CD4-positive, alpha-beta T cell treated with Interleukin-2 at 100 ng/mL for 4 hours (primary cell): Measurements from ENCODE around the gene UTP4.

Experiments
- DNase-seq: peaks from one replicate; pipeline ENCODE4 v3.0.0-alpha.2; 2020; ENCODE audit warnings: low spot score

Gene UTP4

DNA sequence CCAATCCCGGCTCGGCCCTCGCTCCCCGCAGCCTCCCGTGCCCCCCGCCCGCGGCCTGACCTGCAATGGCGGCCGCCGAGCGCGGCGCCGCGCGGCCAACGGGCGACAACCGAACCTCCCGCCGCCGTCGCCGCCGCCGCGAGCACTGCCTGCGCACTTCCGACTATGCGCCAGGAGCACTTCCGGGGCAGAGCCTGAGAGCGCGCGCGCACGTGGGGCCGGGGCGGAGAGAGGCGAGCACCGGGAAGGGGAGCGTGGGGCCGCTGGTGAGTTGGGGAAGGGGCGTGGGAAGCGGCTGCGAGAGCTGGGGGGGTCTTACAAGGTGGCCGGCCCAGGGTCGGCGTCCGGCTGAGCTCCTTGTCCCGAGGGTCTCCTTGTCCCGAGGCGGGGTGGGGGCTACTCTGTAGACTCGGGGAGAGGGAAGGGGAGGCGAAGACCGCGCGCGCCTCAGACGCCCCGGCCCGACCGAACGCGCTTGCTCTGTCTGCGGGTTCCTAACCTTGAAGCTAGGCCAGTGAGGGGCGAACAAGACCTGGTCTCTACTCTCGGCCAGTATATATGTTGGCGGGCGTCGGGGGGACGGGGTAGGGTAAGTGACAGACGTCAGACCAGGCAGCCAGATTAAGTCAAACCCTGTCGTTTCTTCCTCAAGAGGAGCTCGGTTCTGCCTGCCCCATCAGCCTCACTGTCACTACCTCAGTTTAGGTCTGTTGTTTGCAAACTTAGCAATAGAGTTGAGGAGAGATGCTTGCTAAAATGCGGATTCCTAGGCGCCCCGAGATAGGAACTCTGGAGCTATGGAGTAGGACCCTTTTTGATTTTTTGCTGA, at the start of gene UTP4, which contains the start of gene CHTF8:
UTP4 (plus strand) TSS at position 226 of the 829 bp plus-strand sequence. CDS start 811 bp downstream, outside the sequence.
CHTF8 (minus strand) TSS at position 165 of the 829 bp plus-strand sequence. CDS start 11,130 bp downstream, outside the sequence.
- peak; percentile 78 for DNase-seq

DNA sequence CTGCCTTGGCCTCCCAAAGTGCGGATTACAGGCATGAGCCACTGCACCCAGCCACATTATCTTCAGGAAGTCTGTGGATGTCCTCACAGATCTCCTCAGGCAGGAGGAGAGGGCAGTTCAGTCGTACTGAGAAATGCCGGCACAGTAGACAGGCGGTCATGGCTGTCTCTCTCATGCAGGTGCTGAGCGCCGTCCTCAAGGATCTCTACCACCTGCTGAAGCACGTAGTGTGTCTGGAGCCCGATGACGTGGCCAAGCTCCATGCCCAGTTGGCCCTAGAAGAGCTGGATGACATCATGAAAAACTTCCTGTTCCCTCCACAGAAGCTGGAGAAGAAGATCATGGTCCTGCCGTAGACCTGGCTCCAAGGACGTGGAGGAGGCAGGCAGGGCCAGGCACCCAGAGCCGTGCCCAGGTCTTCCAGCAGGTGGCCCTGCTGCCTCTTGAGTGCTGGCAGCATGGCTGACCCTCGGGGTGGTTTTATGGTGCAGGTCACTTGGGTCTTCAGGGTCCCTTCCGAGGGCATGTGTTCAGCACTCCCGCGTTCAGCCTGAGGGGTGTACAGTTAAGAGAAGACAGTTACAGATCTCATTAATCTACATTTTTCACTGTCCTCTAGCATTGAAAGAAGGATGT, 49.0 kb upstream of the UTP4 start:
- no peak for DNase-seq

DNA sequence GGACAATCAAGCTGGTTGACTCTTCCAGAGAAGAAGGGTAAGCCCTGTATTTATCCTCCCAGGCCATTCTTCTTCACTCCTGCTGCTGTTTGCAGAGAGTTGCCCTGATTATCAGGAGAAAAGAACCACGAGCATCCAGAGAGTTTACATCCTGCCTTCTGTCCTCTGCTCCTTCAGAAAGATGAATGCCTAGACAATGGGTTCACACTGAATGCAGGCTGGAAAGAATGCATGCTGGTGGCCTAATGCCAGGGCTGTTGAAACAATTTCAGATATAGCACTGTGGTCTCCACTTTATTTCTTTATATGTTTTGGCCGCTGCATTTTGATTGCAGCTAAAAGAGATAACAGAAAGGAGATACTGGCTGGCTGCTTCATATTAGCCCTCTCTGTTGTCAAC, 48.2 kb upstream of the UTP4 start:
- no peak for DNase-seq

DNA sequence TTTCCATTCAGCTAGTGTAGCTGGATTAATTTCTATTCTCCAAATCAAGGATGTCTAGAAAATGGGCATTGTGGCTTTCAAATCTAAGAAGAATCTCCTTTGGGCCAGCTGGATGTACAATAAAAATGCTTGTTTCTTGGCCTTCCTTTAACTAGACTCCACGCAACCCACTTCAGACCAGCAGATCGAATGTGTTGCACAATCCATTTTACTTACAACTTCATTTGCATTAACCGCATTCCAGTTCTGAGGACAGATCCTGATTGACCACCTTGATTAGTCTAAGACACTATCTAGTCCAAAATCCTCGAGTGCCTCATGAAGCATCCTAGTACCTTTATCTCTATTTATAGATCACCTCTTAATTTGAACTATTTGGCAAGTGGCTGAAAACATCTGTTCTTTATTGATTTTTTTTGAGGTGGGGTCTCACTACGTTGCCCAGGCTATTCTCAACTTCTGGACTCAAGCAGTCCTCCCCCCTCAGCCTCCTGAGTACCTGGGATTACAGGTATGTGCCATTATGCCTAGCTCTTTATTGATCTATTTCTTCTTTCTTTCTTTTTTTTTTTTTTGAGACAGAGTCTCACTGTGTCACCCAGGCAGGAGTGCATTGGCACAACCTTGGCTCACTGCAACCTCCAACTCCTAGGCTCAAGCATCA, 47.3 kb upstream of the UTP4 start:
- DNase-seq = no peak

DNA sequence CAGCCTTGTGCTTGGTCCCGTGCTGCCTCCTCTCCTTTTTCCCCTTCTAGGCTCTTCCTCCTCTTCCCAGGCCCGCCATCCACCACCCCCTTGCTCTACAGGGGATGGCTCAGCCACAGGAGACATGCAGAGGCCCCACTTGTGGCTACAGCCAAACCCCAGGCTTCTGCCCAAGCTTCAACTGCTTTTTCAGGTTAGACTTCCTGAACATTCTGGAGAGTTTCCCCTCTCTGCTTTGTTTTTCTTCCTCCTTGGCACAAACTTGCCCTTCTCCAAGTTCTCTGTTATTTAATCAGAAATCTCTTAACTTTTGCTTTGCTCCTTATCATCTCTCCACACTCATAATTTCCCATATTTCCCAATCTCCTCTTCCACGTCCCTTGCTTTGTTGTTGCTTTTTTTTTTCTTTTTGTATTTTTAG, 45.3 kb upstream of the UTP4 start:
- no peak for DNase-seq

DNA sequence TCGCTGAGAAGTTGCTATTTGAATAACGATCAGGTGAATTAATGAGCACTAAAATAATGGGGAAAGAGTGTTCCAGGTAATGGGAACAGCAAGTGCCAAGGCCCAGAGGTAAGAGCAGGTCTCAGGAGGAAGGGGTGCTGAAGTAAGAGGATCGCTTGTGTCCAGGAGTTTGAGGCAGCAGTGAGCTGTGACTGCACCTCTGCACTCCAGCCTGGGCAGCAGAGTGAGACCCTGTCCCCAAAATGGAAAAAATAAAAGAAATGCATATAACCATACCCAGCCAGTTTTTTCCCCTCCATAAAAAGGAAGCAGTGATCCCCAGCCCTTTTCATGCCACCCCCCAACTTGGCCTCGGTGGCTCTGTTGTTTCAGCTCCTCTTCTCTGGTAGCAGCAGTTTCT, 43.8 kb upstream of the UTP4 start:
- no peak for DNase-seq

DNA sequence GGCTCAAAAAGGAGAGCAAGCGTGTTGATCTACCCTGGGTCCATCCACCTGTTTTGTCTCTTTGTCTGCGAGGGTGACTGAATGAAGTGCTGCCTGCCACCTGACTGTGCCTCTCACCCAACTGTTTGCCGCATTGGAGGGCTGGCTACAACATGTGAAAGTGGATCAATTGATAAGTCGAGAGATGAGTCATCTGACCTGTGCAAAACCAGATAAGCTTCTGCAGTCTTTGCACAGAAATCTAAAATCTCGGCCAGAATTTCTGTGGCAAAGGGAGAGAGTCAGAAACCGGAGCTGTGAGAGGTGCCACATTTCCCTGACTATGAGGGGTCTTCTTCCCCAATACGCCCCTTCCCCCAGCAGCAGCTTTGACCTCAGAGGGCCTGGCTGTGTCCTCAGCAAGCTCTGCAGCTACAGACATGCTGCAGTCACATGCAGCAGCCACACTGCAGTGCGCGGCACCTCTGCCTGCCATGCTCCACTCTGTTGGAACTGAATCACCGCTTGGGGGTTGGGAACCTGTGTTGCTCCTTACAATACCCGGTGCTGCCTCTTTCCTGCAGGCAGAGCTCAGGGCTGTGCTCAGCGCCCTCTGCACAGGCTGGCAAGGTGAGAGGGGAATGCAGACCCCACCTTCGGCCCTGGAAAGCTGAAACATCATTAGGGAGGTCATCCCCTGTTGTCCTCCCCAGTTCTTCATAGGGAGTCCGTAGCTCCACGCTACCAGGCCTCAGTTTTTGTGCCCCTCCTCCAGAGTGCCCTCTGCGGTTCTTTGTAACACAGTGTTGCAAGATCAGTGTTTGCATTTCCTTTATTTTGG, 43.1 kb upstream of the UTP4 start:
- peak; percentile 35 for DNase-seq

DNA sequence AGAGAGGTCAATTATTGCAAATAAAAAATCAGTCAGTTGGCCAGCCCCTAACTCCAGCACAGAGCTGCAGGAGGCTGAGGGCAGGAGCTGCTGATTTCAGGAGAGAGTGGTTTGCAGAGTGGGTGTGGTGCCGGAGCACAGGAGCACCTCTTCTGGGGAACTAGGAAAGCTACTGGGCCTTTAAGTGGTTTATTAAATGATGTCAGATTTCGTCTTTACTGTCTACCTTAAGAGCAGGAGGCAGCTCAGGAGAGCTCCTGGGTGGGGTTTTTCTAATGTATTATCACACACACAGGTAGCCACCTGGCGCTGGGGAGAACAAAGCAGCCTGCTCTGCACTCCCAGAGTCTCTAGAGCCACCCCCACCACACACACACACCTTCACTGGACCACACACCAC, 38.5 kb upstream of the UTP4 start:
- no peak for DNase-seq

DNA sequence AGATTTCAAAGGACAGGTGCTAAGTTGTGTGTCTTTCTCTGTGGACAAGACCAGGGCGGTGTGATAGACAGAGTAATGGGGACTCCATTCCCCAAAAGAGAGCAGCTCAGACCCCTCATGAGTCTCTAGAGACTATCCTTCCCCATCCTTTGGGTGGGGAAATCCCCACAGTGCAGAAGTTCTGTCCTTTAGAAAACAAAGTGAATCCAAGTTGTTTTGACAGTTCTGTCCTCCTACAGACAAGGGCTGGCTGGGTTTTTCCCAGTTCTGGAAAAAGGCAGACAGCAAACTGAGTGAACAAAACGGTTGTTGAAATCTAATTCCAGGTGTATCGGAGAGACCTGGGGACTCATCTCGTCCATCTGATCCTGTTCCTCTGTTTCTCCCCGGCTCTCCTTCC, 37.9 kb upstream of the UTP4 start:
- no peak for DNase-seq

DNA sequence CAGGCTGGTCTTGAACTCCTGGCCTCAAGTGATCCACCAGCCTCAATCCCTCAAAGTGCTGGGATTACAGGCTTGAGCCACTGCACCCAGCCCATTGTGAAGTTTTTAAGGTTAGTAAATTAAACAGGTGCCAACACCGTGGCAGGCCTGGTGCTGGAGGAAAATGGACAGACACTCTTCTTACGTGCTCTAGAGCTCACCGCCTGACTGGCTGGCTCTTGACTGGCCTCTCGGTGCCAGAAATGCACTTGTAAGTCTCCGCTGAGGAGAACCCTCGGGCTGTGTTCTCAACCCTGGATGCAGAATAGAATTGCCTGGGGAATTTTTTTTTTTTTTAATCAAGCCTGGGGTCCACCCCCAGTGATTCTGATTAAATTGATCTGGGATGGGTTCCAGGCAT, 37.3 kb upstream of the UTP4 start:
- DNase-seq = no peak

DNA sequence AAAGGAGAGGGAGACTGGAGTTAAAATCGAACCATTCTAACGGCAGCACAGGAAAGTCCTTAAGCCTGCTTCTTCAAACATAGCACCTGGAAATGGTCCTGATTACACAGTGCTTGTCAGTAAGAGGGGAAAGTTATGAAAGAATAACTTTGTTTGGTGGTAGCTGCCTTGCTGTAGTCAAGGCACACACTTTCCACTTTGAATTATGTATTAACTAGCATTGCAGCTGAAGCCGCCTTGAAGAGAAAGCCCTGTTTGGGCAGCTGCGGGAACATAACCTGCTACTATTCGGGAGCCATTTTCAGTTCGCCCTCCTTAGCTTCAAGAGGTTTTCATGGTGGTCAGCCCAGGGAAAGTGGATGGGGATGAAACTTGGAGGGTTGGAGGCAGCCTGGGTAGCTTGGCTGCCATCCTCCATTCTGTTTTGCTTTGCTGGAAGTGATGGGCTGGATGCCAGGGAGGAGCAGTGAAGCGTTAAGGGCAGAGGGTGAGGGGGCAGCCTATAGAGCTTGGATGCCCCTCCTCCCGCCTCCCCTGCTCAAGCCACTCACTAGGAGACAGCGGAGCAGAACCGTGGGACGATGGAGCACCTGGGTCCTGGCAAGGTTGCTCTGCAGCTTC, 32.3 kb upstream of the UTP4 start:
- DNase-seq = no peak

DNA sequence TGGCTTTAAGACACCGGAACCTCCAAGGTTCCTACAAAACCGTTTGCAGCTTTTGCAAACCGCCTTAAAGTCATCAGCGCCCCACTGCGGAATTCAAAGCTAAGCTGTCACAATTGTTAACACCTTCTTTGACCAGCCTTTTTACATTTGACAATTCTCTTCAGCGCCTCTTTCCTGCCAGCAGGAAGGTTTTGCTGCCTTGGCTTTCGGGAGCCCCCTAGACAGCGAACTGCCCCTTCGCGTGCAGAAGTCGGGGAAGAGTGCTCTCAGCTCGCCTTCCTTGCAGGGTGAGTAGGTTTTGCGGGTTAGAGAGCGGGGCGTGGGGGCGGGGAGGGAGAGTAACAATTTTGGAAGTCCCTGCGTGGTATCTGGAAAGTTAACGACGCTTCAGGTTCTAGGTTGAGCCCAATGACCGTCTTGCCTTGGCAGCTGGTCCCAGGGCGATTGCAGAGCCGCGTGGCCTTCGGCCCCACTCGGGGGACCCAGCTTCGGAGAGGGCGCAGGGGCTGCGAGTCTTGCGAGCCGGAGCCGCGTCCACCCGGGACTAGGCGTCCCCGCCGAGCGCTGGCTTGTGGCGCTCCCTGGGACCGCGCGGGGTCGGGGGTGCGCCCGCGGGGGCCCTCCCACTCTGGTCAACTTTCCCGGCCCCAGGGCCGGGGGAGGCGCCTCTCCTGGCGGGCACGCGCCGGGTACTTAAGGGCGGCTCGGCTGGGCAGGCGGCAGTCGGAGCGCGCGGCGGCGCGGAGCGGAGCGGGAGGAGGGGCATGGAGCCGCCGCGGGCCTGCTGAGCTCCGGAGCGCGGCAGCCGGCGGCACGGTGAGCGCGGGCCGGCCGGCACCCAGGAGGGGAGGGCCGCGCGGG, 26.7 kb upstream of the UTP4 start, which contains the start of gene HAS3:
HAS3 (plus strand) TSS at position 153 of the 861 bp plus-strand sequence. CDS start 3,743 bp downstream, outside the sequence.
- no peak for DNase-seq

DNA sequence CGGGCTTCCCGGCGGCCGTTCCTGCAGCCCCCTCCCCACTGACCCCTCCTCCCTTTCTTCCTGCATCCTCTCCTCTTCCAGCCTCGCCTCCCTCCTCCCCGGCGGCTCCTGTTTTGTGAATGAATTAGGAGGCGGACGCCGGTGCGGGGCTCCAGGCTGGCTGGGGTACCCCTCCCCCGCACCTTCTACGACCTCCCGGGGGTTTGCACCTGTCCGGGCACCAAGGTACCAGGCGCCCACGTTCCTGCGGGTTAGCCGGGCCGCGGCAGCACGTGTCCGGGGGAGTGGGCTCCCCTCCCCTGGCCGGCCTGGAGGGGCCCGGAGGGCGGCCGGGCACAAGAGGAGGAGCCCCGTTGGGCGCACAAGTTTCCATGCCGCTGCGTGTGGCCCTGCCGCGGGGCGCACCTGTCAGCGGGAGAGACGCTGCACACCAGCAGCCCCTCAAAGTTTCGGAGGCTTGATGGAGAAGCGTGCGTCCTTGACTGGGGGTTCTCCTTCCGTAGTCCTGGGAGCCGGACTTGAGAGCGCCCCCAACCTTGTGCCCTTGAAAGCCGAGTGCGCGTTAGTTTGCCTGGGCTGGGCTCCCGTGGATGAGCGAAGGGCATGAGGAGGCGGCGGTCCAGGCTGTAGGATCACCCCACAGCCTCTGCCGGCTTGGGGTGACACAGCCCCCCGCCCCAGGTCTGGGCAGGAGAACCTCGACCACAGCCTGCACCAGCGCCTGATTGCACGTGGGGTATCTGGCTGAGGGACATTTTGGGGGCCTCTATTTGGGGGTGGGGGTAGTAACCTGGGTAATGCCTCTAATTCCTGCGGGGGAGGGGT, 25.7 kb upstream of the UTP4 start:
- no peak for DNase-seq

DNA sequence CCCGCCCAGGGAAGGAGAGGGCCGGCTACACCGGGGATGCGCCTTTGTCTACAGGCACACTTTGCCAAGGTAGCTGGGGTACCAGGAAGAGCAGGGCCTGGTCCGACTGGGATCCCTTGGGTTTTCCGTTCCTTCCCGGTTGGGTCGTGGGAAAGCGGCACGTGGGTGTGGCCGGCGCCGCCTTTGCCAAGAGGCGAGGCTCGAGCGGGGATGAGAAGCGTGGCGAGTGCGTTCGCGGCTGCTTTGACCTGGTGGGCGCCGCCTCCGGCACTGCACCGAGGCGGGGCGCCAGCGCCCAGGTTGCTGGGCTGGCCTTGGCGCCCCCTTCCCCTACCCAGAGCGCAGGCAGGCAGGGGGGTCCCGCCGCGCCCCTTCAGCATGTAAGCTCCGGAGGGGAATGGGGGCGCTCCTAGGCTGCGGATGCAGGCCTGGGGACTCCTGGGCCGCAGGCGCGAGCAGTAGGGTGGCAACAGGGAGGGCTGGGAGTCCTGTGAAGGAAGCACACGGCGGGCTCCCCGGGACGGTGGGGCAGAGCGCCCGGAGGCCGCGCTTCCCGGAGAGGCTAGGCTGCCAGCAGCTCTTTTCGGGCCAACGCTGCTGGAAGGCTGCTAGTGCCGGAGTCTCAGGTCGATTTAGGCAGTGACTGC, 25.0 kb upstream of the UTP4 start:
- no peak for DNase-seq

DNA sequence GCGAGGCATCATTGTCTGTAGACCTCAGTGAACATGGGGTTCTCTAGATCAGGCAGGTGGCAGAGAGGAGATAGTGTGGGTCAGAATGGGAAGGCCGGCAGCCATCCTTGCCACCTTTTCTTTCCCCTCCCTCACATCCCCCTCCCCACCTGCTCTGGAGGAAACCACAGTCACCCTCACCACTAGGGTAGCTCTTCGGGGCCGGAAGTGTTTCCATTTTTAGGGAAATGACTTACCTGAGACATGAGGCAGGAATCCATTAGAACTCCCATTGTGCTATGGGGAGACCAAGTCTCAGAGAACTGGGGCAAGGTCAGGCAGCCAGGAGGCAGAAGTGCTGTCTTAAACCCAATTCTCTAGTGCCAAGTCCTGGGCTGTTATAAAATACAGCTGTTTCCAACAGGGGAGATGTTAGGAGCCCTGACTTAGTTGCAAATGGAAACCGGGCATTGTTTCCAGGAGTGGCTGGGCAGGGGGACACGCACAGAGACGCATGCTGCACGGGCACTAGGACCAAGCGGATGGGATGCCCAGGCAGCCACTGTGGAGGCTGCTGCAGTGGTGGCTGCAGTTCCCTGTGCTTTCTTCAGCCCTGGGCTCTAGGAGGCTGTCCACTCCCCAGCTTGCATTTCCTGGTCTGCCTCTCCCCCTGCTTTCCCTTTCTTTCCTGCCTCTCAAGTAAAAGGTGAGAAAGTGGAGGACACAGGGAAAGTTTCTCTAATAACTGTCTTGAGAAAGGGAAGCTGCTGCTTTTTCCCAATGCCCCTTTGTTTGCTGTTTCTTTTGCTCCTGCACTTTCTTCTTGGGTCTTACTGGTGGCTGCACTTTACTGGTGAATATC, 24.2 kb upstream of the UTP4 start:
- DNase-seq = no peak

DNA sequence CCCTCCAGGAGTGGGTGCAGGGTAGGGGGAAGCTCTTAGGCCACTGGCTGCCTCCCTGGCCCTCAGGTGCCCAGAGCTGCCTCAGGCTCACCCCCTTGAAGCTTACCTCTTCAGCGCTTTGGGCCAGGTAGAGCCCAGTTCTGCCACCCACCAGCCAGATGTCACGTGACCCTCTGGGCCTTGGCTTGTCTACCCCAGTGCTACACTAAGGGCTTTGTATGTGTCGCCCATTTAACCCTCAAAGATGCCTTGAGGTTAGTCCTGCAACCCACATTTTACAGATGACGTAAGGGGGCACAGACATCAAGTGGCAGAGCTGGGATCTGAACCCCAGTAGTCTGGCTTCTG, 23.6 kb upstream of the UTP4 start:
- DNase-seq = no peak

DNA sequence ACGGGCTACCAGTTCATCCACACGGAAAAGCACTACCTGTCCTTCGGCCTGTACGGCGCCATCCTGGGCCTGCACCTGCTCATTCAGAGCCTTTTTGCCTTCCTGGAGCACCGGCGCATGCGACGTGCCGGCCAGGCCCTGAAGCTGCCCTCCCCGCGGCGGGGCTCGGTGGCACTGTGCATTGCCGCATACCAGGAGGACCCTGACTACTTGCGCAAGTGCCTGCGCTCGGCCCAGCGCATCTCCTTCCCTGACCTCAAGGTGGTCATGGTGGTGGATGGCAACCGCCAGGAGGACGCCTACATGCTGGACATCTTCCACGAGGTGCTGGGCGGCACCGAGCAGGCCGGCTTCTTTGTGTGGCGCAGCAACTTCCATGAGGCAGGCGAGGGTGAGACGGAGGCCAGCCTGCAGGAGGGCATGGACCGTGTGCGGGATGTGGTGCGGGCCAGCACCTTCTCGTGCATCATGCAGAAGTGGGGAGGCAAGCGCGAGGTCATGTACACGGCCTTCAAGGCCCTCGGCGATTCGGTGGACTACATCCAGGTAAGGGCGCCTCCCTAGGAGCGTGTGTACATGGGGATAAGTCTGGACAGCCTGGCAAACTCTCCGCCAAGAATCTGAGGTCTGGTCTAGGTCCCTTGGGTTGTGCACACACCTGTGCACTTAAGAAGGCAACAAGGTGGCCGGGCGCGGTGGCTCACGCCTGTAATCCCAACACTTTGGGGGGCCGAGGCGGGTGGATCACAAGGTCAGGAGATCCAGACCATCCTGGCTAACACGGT, 22.8 kb upstream of the UTP4 start:
- DNase-seq = no peak
